Glutamatergic neuron (in vitro differentiated cells): ENCODE results near the gene RNASEH2C. TPM values are rescaled to one million over a fixed set of nuclear protein-coding genes. Genes with fewer than 3 reads are reported as not detected.
"Not testable (repeated sequence)": the region's sequence is repeated elsewhere in the genome, so short reads cannot be mapped to it uniquely, and the experiment has no call there.

ENCODE experiments used
- DNase-seq: peaks from one replicate; pipeline ENCODE4 v3.0.0; 2022
- H3K27ac Mint-ChIP-seq: one replicate; pipeline ENCODE4 v1.8.0; 2020; ENCODE audit warnings: mild to moderate bottlenecking, mixed read lengths, inconsistent platforms; ENCODE audit not compliant: unreplicated experiment
- H3K27me3 Mint-ChIP-seq: one replicate; pipeline ENCODE4 v1.8.0; 2020; ENCODE audit warnings: mild to moderate bottlenecking, moderate library complexity, mixed read lengths, inconsistent platforms; ENCODE audit not compliant: unreplicated experiment
- H3K36me3 Mint-ChIP-seq: one replicate; pipeline ENCODE4 v1.8.0; 2020; ENCODE audit warnings: mild to moderate bottlenecking, mixed read lengths, inconsistent platforms; ENCODE audit not compliant: unreplicated experiment
- H3K4me1 Mint-ChIP-seq: one replicate; pipeline ENCODE4 v1.8.0; 2020; ENCODE audit warnings: mild to moderate bottlenecking, low read depth, mixed read lengths, inconsistent platforms; ENCODE audit not compliant: unreplicated experiment
- H3K4me3 Mint-ChIP-seq: one replicate; pipeline ENCODE4 v1.8.0; 2020; ENCODE audit warnings: mild to moderate bottlenecking, mixed read lengths, inconsistent platforms; ENCODE audit not compliant: unreplicated experiment
- H3K9me3 Mint-ChIP-seq: one replicate; pipeline ENCODE4 v1.8.0; 2020; ENCODE audit warnings: mild to moderate bottlenecking, moderate library complexity, mixed read lengths, inconsistent platforms; ENCODE audit not compliant: unreplicated experiment
- CTCF ChIP-seq: fragments of 200-600 bp; sonication (generic); IDR thresholded peaks from one replicate; pipeline ENCODE4 v1.5.0; 2021; ENCODE audit not compliant: partially characterized antibody, unreplicated experiment
- total RNA-seq: library from RNA; stranded (reverse); fragmentation: NEBNext Ultra II Directional; extraction: Animal tissue kit (Norgen Biotek cat#: 25700); gene quantifications from one replicate; pipeline ENCODE4 v1.2.1, GENCODE V29; 2021; ENCODE audit not compliant: unreplicated experiment

Gene RNASEH2C
- total RNA-seq, 1 donor from 2014 or later, result 42.9 TPM

GRCh38 chr11:65708451-65708850 is 12.1 kb downstream of the RNASEH2C start:
- Mint-ChIP-seq H3K36me3 (no peaks in the 10 kb centered on the region), H3K9me3 (peaks cover 12% of the 10 kb centered on the region), H3K4me1 (peaks cover 20% of the 10 kb centered on the region), H3K27me3 (peaks cover 7% of the 10 kb centered on the region), H3K4me3 (no peak overlapping the region), H3K27ac (no peak overlapping the region)
- no peak for TF ChIP-seq CTCF
- no peak for DNase-seq

- Mint-ChIP-seq H3K27ac (peak overlapping the region; percentile 96), H3K4me1 (peaks cover 20% of the 10 kb centered on the region), H3K9me3 (peaks cover 17% of the 10 kb centered on the region), H3K4me3 (peak overlapping the region; percentile 57)
- H3K27me3 Mint-ChIP-seq, DNase-seq, H3K36me3 Mint-ChIP-seq: not testable (repeated sequence)
These were observed 13.6 kb downstream of the RNASEH2C start for GRCh38 chr11:65707002-65707401.

- Mint-ChIP-seq H3K9me3 (peaks cover 13% of the 10 kb centered on the region), H3K4me1 (peaks cover 20% of the 10 kb centered on the region), H3K27ac (peak overlapping the region; percentile 96), H3K4me3 (peak overlapping the region; percentile 57)
- H3K36me3 Mint-ChIP-seq, H3K27me3 Mint-ChIP-seq: not testable (repeated sequence)
- DNase-seq, result peak; percentile 91
- peak; percentile 81 for TF ChIP-seq CTCF
These were observed 14.3 kb downstream of the RNASEH2C start for GRCh38 chr11:65706303-65706763.

GRCh38 chr11:65703846-65704245 is 16.8 kb downstream of the RNASEH2C start:
- Mint-ChIP-seq H3K9me3 (peaks cover 24% of the 10 kb centered on the region), H3K36me3 (peaks cover 9% of the 10 kb centered on the region), H3K27me3 (peaks cover 2% of the 10 kb centered on the region), H3K4me1 (peaks cover 18% of the 10 kb centered on the region), H3K27ac (no peak overlapping the region), H3K4me3 (no peak overlapping the region)
- no peak for TF ChIP-seq CTCF
- no peak for DNase-seq

GRCh38 chr11:65701686-65702085 is 18.9 kb downstream of the RNASEH2C start:
- H3K27me3 Mint-ChIP-seq, result peaks cover 4% of the 10 kb centered on the region
- TF ChIP-seq CTCF, result no peak
- no peak overlapping the region for H3K27ac Mint-ChIP-seq
- peaks cover 8% of the 10 kb centered on the region for H3K4me1 Mint-ChIP-seq
- no peak for DNase-seq
- H3K36me3 Mint-ChIP-seq, result peaks cover 9% of the 10 kb centered on the region
- H3K4me3 Mint-ChIP-seq, result no peak overlapping the region
- H3K9me3 Mint-ChIP-seq, result peaks cover 21% of the 10 kb centered on the region
